ENCODE data around the gene RXRA.

The RXRA gene

GRCh38 chr9:134451700-134452458 lies 125.6 kb downstream of the RXRA start:
- no peak for DNase-seq (ENCODE audit: low spot score)

- no peak for DNase-seq (ENCODE audit: low spot score)
Observed at GRCh38 chr9:134452728-134453127, 126.5 kb downstream of the RXRA start.

- no peak for DNase-seq (ENCODE audit: low spot score)
Observed at GRCh38 chr9:134453776-134454475, 127.7 kb downstream of the RXRA start.

- no peak for DNase-seq (ENCODE audit: low spot score)
Observed at GRCh38 chr9:134454476-134454857, 128.2 kb downstream of the RXRA start.

- no peak for DNase-seq (ENCODE audit: low spot score)
Observed at GRCh38 chr9:134455021-134455471, 128.8 kb downstream of the RXRA start.

- DNase-seq (ENCODE audit: low spot score) = no peak
Observed at GRCh38 chr9:134455537-134455933, 129.3 kb downstream of the RXRA start.

- peak; percentile 94 for DNase-seq (ENCODE audit: low spot score)
Observed at GRCh38 chr9:134455934-134456755, 129.9 kb downstream of the RXRA start.

- no peak for DNase-seq (ENCODE audit: low spot score)
Observed at GRCh38 chr9:134456756-134457305, 130.6 kb downstream of the RXRA start.

- DNase-seq (ENCODE audit: low spot score) = no peak
Observed at GRCh38 chr9:134457321-134458206, 131.3 kb downstream of the RXRA start.

GRCh38 chr9:134458207-134459108 lies 132.2 kb downstream of the RXRA start:
- no peak for DNase-seq (ENCODE audit: low spot score)

- DNase-seq (ENCODE audit: low spot score) = no peak
Observed at GRCh38 chr9:134459164-134459563, 132.9 kb downstream of the RXRA start.

- no peak for DNase-seq (ENCODE audit: low spot score)
Observed at GRCh38 chr9:134459573-134459972, 133.3 kb downstream of the RXRA start.

GRCh38 chr9:134460206-134460605 lies 134.0 kb downstream of the RXRA start:
- no peak for DNase-seq (ENCODE audit: low spot score)

- DNase-seq (ENCODE audit: low spot score) = no peak
Observed at GRCh38 chr9:134460896-134461295, 134.6 kb downstream of the RXRA start.

- DNase-seq (ENCODE audit: low spot score) = no peak
Observed at GRCh38 chr9:134461426-134461982, 135.2 kb downstream of the RXRA start.

- no peak for DNase-seq (ENCODE audit: low spot score)
Observed at GRCh38 chr9:134462318-134462717, 136.1 kb downstream of the RXRA start.

GRCh38 chr9:134463280-134463679 lies 137.0 kb downstream of the RXRA start:
- no peak for DNase-seq (ENCODE audit: low spot score)

- no peak for DNase-seq (ENCODE audit: low spot score)
Observed at GRCh38 chr9:134466869-134467616, 140.8 kb downstream of the RXRA start.

GRCh38 chr9:134468358-134468757 lies 142.1 kb downstream of the RXRA start:
- DNase-seq (ENCODE audit: low spot score) = no peak
